Suprapubic skin (tissue), 4 donors: ENCODE measurements around the gene LCN15.

Source experiments
- EP300 ChIP-seq: sonication (generic); formaldehyde crosslinking; IDR thresholded peaks from one replicate; pipeline ENCODE4 v1.6.1; 2017; ENCODE audit warnings: antibody characterized with exemption
- POLR2A ChIP-seq, 2 donors: fragments of 450-650 bp; IDR thresholded peaks; one replicate each; pipeline ENCODE4 v1.6.1; 2017; ENCODE audit warnings: antibody characterized with exemption in 2 of 2, mild to moderate bottlenecking in 2 of 2, moderate library complexity in 2 of 2
- POLR2AphosphoS5 ChIP-seq, 3 donors: sonication (generic); formaldehyde crosslinking; IDR thresholded peaks; one replicate each; pipeline ENCODE4 v1.6.1; 2017; ENCODE audit warnings: antibody characterized with exemption in 3 of 3
- TF ChIP-seq, protein P1 (sequence below), 2 donors: fragments of 200-600 bp in 1 of 2; fragments of 450-650 bp in 1 of 2; sonication (generic) in 1 of 2; IDR thresholded peaks; one replicate each; pipeline ENCODE4 v1.5.1; 2016 to 2019; ENCODE audit warnings: antibody characterized with exemption in 2 of 2, mild to moderate bottlenecking in 1 of 2, moderate library complexity in 1 of 2

DNA sequence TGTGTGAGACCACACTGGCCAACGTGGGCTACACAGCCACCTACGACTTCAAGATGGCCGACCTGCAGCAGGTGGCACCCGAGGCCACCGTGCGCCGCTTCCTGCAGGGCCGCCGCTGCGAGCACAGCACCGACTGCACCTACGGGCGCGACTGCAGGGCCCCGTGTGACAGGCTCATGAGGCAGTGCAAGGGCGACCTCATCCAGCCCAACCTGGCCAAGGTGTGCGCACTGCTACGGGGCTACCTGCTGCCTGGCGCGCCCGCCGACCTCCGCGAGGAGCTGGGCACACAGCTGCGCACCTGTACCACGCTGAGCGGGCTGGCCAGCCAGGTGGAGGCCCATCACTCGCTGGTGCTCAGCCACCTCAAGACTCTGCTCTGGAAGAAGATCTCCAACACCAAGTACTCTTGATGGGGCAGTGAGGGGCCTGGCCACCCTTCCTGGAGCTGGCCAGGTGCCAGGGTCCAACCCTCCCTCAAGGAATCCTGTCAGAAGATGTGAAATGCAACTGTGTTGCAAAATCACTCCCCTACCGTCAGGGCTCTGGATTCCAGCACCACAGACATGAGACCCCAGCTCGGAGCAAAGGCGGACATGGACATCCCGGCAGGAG lies 40.8 kb downstream of the LCN15 start:
- TF ChIP-seq POLR2AphosphoS5 (IDR thresholded peaks at IDR 0.05), result no peak
- TF ChIP-seq, protein P1, sequence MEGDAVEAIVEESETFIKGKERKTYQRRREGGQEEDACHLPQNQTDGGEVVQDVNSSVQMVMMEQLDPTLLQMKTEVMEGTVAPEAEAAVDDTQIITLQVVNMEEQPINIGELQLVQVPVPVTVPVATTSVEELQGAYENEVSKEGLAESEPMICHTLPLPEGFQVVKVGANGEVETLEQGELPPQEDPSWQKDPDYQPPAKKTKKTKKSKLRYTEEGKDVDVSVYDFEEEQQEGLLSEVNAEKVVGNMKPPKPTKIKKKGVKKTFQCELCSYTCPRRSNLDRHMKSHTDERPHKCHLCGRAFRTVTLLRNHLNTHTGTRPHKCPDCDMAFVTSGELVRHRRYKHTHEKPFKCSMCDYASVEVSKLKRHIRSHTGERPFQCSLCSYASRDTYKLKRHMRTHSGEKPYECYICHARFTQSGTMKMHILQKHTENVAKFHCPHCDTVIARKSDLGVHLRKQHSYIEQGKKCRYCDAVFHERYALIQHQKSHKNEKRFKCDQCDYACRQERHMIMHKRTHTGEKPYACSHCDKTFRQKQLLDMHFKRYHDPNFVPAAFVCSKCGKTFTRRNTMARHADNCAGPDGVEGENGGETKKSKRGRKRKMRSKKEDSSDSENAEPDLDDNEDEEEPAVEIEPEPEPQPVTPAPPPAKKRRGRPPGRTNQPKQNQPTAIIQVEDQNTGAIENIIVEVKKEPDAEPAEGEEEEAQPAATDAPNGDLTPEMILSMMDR (IDR thresholded peaks at IDR 0.05), result no peak
- no peak for TF ChIP-seq EP300
- no peak for TF ChIP-seq POLR2A (IDR thresholded peaks at IDR 0.05)
